Stimulated activated memory B cell treated with anti-CD40 and anti-IgM and Interleukin-4, amounts not matched to agents 10 μg/mL and 1 μg/mL and 100 μg/mL, for 72 hours (primary cell): ENCODE measurements around the gene PTPRCAP.
A peak's percentile ranks its signal among the peaks of the same experiment; 100 is the strongest.

Experiments
- ATAC-seq: fragments of 150-1000 bp; cut with Tn5 transposase; 2 replicates; pipeline ENCODE4 v1.10.0; 2021
- H3K27ac Mint-ChIP-seq: one replicate; pipeline ENCODE4 v1.8.0; 2022; ENCODE audit warnings: mild to moderate bottlenecking, mixed read lengths
- H3K27me3 Mint-ChIP-seq: one replicate; pipeline ENCODE4 v1.8.0; 2022; ENCODE audit warnings: mixed read lengths
- H3K36me3 Mint-ChIP-seq: one replicate; pipeline ENCODE4 v1.8.0; 2022; ENCODE audit warnings: mixed read lengths
- H3K4me1 Mint-ChIP-seq: one replicate; pipeline ENCODE4 v1.8.0; 2022; ENCODE audit warnings: mixed read lengths
- H3K4me3 Mint-ChIP-seq: one replicate; pipeline ENCODE4 v1.8.0; 2022; ENCODE audit warnings: mild to moderate bottlenecking, moderate library complexity, mixed read lengths
- H3K9me3 Mint-ChIP-seq: one replicate; pipeline ENCODE4 v1.8.0; 2022; ENCODE audit warnings: mixed read lengths

The PTPRCAP gene

DNA sequence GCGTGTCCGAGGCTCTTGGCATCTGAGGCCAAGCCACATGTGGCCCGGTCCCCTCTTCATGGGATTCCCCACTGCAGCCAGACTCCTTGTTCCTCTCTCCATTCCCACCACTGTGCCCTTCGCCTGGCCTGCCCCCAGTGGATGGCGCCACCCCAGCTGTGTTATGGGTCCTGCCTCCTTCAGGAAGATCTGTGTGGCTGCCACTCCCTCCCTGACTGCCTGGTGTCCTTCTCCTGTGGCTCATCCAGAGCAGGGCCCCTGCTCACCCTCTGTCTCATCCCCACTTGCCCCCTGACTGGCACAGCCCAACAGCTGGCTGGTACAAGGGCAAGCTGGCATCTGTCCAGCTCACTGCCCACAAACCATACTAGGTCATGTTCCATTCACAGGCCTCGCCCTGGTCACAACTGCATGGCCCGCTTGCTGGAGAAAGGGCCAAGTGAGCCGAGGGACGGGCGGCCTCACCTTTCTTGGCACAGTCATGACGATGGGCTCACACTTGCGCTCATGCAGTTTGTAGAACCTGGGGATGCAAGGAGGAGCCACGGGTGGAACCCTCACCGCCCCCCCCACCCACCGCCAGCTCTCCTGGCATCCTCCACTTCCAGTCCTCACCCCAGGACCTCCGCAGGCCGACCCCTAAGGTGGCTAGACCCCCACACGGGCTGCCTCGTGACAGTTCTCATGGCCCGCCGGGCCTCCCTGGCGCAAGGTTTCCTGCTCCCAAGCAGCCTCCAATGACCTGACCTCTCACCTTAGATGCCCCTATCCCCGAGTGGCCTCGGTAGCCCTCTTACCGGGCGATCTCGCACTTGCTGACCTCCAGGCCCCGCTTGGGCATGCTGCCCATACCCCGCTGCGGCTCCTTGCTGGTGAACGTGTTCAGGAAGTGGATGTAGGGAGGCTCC is 2.1 kb upstream of the PTPRCAP start:
- peak overlapping the region; percentile 97 for H3K27ac Mint-ChIP-seq
- peak overlapping the region; percentile 100 for H3K4me3 Mint-ChIP-seq
- H3K9me3 Mint-ChIP-seq = no peaks in the 10 kb centered on the region
- H3K27me3 Mint-ChIP-seq = no peaks in the 10 kb centered on the region
- peaks cover 78% of the 10 kb centered on the region for H3K4me1 Mint-ChIP-seq
- no peak for ATAC-seq
- H3K36me3 Mint-ChIP-seq = peaks cover 39% of the 10 kb centered on the region

DNA sequence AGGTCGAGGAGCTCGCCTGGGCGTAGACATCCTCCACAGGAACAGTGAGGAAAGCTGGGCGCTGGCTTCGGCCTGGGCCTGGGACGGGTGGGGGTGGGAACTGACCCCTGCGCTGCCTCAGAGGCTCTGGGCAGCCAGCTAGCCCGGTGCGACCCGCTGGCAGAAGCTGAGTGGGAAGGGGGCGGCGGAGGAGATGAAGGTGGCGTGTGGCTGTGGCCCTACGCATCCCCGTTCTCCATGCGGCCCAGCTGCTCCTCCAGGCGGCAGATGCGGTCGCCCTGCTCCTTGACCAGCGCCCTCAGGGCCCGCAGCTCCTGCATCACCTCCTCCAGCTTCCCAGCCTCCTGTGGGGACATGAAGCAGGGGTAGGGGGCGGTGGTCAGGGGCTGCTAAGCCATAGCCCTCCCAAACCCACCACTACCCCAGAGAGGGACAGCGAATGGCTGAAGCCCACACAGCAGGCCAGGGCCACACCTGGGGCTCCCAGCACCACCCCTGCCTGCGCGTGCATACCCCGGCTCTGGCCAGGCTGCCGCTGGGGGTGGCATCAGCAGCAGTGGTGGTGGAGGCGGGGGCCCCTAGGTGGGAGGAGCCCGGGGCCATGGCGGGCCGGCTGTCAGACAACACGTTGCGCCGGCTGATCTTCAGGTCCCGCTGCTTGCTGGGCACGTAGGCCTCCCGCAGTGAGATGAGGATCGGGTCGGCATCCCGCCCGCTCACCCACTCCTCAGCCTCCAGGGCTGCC is 848 bp upstream of the PTPRCAP start:
- H3K4me3 Mint-ChIP-seq = peak overlapping the region; percentile 100
- H3K36me3 Mint-ChIP-seq = peaks cover 49% of the 10 kb centered on the region
- no peaks in the 10 kb centered on the region for H3K9me3 Mint-ChIP-seq
- H3K27me3 Mint-ChIP-seq = no peaks in the 10 kb centered on the region
- H3K4me1 Mint-ChIP-seq = peaks cover 83% of the 10 kb centered on the region
- peak overlapping the region; percentile 97 for H3K27ac Mint-ChIP-seq
- ATAC-seq = peak; percentile 67

DNA sequence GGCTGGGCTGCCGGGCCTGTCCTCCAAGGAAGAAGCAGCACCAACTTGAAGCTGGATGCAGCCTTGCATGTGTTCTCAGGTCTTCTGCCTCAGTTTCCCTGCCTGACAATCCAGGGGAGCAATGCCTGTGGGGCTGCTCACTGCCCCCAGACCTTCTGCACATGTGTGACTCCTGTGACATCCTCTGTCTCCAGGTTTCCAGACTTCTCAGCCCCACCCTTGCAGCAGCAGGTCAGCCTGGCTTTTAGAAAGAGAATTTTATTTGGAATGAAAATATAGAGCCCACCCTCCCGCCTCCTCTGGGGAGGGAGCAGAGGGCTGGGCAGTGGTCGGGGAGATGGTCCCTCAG is 301 bp upstream of the PTPRCAP start:
- Mint-ChIP-seq H3K36me3 (peaks cover 55% of the 10 kb centered on the region), H3K27ac (peak overlapping the region; percentile 97), H3K9me3 (no peaks in the 10 kb centered on the region), H3K27me3 (no peaks in the 10 kb centered on the region), H3K4me1 (peaks cover 85% of the 10 kb centered on the region), H3K4me3 (peak overlapping the region; percentile 100)
- no peak for ATAC-seq

DNA sequence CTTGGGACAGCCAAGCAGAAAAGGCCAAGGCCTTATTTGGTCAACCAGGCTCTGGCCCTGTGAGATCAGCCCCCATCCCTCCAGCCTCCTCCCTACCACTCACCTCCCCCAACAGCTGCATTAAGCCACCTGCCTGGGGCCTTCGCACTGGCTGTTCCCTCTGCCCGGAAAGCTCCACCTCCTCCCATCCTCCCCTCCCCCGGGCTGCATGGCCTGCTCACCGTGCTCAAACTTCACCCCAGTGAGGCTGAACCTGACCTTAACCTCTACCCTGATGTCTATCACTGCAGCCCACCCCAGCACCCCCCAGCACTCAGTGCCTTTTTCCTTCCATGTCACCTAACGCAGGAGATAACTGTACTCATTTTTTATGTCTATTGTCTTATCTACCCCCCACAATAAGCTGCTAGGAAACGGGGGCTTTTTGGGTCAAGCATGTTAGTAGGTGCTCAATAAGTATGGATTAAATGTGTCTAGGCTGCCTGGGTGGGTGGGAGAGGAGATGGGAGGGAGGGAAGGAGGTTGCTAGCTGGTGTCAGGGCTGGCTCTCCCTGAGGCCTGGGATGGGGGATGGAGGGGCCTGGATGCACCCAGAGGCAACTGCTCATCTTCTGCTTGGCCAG is 912 bp downstream of the PTPRCAP start:
- H3K36me3 Mint-ChIP-seq = peaks cover 64% of the 10 kb centered on the region
- peak overlapping the region; percentile 97 for H3K27ac Mint-ChIP-seq
- H3K9me3 Mint-ChIP-seq = no peaks in the 10 kb centered on the region
- ATAC-seq = peak; percentile 73
- peak overlapping the region; percentile 100 for H3K4me3 Mint-ChIP-seq
- H3K27me3 Mint-ChIP-seq = no peaks in the 10 kb centered on the region
- H3K4me1 Mint-ChIP-seq = peaks cover 84% of the 10 kb centered on the region

DNA sequence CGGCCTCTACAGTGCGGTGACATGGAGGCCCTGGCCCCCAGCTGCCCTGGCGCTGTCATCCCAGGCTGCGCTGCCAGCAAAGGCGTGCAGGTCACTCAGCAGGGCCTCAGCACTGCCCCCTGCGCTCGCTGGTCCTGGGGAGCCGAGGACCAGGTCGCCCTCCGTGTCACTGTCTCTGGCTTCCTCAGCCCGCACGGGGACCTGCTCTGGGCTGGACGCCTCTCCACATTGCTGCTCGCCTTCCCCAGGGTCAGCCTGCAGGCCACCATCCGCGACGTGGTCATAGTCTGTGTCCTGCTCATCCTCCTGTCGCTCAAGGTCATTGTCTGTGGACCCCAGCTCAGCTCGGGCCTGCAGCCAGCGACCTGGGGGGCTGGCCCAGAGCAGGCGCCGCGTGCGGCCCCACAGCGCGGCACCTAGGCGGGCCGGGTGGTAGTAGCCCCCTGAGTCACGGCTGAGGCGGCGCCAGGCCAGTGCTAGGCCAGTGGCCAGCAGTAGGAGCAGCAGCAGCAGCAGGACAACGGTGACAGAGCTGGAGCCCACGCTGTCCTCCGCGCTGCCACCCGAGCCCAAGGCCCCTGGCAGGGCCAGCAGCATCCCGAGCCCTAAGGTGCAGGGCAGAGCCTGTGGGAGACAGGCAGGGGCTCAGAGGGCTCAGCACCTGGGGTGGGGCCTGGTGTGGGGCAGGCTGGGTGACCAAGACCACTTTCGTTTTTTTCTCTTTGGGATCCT is 1.6 kb downstream of the PTPRCAP start:
- ATAC-seq = no peak
- H3K9me3 Mint-ChIP-seq = no peaks in the 10 kb centered on the region
- peak overlapping the region; percentile 100 for H3K4me3 Mint-ChIP-seq
- peaks cover 65% of the 10 kb centered on the region for H3K36me3 Mint-ChIP-seq
- peaks cover 79% of the 10 kb centered on the region for H3K4me1 Mint-ChIP-seq
- H3K27me3 Mint-ChIP-seq = no peaks in the 10 kb centered on the region
- H3K27ac Mint-ChIP-seq = peak overlapping the region; percentile 97

GRCh38 chr11:67435031-67435726 is 2.3 kb downstream of the PTPRCAP start:
- H3K27ac Mint-ChIP-seq = peak overlapping the region; percentile 97
- peaks cover 65% of the 10 kb centered on the region for H3K36me3 Mint-ChIP-seq
- no peaks in the 10 kb centered on the region for H3K9me3 Mint-ChIP-seq
- no peak for ATAC-seq
- H3K4me3 Mint-ChIP-seq = peak overlapping the region; percentile 100
- H3K27me3 Mint-ChIP-seq = no peaks in the 10 kb centered on the region
- peaks cover 78% of the 10 kb centered on the region for H3K4me1 Mint-ChIP-seq

DNA sequence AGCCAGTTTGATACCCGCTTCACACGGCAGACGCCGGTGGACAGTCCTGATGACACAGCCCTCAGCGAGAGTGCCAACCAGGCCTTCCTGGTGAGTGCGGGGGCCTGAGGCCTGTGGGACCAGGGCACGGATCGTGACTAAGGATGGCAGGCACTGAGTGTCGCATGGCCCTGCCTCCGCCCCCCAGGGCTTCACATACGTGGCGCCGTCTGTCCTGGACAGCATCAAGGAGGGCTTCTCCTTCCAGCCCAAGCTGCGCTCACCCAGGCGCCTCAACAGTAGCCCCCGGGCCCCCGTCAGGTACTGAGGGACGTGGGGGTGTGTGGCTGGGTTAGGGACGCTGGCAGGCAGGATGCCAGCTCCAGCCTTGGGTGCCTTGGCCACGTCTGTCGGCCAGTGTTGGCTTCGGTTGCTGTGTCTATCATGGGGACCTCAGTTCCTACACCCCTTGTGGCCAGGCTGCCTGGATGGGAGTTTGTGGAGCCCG is 3.0 kb downstream of the PTPRCAP start:
- H3K9me3 Mint-ChIP-seq = no peaks in the 10 kb centered on the region
- H3K4me1 Mint-ChIP-seq = peaks cover 74% of the 10 kb centered on the region
- no peak for ATAC-seq

GRCh38 chr11:67433536-67434394 is 3.7 kb downstream of the PTPRCAP start:
- H3K4me3 Mint-ChIP-seq = peak overlapping the region; percentile 100
- H3K4me1 Mint-ChIP-seq = peaks cover 67% of the 10 kb centered on the region
- peaks cover 55% of the 10 kb centered on the region for H3K36me3 Mint-ChIP-seq
- peak overlapping the region; percentile 97 for H3K27ac Mint-ChIP-seq
- H3K27me3 Mint-ChIP-seq = no peaks in the 10 kb centered on the region
- ATAC-seq = no peak
- H3K9me3 Mint-ChIP-seq = no peaks in the 10 kb centered on the region

More for the DNA sequence above, 3.0 kb downstream of the PTPRCAP start:
- peak overlapping the region; percentile 100 for H3K4me3 Mint-ChIP-seq
- H3K27ac Mint-ChIP-seq = peak overlapping the region; percentile 97
- peaks cover 62% of the 10 kb centered on the region for H3K36me3 Mint-ChIP-seq
- H3K27me3 Mint-ChIP-seq = no peaks in the 10 kb centered on the region

DNA sequence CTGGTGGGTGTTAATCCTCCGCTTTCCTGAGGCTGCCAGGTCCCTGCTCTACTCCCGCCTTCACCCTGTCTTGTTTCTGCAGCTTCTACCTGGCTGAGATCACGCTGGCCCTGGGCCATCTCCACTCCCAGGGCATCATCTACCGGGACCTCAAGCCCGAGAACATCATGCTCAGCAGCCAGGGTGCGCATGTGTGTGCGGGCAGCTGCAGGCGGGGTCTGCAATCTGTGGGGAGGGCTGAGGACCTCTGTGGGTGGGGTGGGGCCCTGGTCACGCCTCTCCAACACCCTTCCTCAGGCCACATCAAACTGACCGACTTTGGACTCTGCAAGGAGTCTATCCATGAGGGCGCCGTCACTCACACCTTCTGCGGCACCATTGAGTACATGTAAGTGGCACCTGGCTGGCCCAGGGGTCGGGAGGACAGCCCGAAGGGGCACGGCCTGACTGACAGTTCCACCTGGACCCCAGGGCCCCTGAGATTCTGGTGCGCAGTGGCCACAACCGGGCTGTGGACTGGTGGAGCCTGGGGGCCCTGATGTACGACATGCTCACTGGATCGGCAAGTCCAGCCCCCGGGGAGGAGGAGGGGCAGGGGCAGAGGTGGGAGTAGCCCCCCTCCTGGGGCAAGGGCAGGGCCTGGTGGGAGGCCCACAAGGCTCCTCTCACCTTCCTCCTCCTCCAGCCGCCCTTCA is 4.7 kb downstream of the PTPRCAP start:
- H3K9me3 Mint-ChIP-seq = no peaks in the 10 kb centered on the region
- no peaks in the 10 kb centered on the region for H3K27me3 Mint-ChIP-seq
- peak overlapping the region; percentile 97 for H3K27ac Mint-ChIP-seq
- peaks cover 54% of the 10 kb centered on the region for H3K36me3 Mint-ChIP-seq
- H3K4me3 Mint-ChIP-seq = peak overlapping the region; percentile 50
- H3K4me1 Mint-ChIP-seq = peaks cover 61% of the 10 kb centered on the region
- no peak for ATAC-seq

GRCh38 chr11:67431346-67432249 is 5.9 kb downstream of the PTPRCAP start:
- H3K4me3 Mint-ChIP-seq = no peak overlapping the region
- H3K9me3 Mint-ChIP-seq = no peaks in the 10 kb centered on the region
- ATAC-seq = no peak
- H3K36me3 Mint-ChIP-seq = peaks cover 43% of the 10 kb centered on the region
- H3K27ac Mint-ChIP-seq = peak overlapping the region; percentile 97
- H3K27me3 Mint-ChIP-seq = no peaks in the 10 kb centered on the region
- peaks cover 68% of the 10 kb centered on the region for H3K4me1 Mint-ChIP-seq

- Mint-ChIP-seq H3K27ac (peak overlapping the region; percentile 40), H3K36me3 (peaks cover 26% of the 10 kb centered on the region), H3K27me3 (no peaks in the 10 kb centered on the region), H3K9me3 (no peaks in the 10 kb centered on the region), H3K4me1 (peaks cover 56% of the 10 kb centered on the region), H3K4me3 (no peak overlapping the region)
- no peak for ATAC-seq
These were observed 7.8 kb downstream of the PTPRCAP start for GRCh38 chr11:67429722-67430121.

- ATAC-seq = no peak
- Mint-ChIP-seq H3K27ac (peak overlapping the region; percentile 91), H3K27me3 (no peaks in the 10 kb centered on the region), H3K36me3 (peaks cover 24% of the 10 kb centered on the region), H3K4me3 (peak overlapping the region; percentile 92), H3K9me3 (no peaks in the 10 kb centered on the region), H3K4me1 (peaks cover 51% of the 10 kb centered on the region)
These were observed 8.3 kb downstream of the PTPRCAP start for GRCh38 chr11:67429038-67429668.
